CD4-positive, CD25-positive, alpha-beta regulatory T cell (primary cell): ENCODE results near the gene RCOR2. TPM values are rescaled to one million over a fixed set of nuclear protein-coding genes. Genes with fewer than 3 reads are reported as not detected.
A peak's percentile ranks its signal among the peaks of the same experiment; 100 is the strongest.

ENCODE experiments used
- ATAC-seq, 2 donors: fragments of 150-1000 bp; cut with Tn5 transposase; one replicate each; pipeline ENCODE4 v1.10.0; 2021; ENCODE audit warnings: low read depth in 2 of 2, moderate number of reproducible peaks in 2 of 2, moderate library complexity in 1 of 2
- DNase-seq, 3 donors: peaks; one replicate each; pipeline versions ENCODE4 v3.0.0 to v3.0.0-alpha.2; 2012 to 2022; ENCODE audit warnings: mixed read lengths in 1 of 3
- H3K27ac ChIP-seq: one replicate; pipeline ENCODE4 v1.7.0; 2013; ENCODE audit warnings: mild to moderate bottlenecking, low read length; ENCODE audit not compliant: insufficient read depth, poor library complexity, severe bottlenecking
- H3K27me3 ChIP-seq: one replicate; pipeline ENCODE4 v1.7.0; 2013; ENCODE audit warnings: low read length; ENCODE audit not compliant: control insufficient read depth, insufficient read depth
- H3K36me3 ChIP-seq: one replicate; pipeline ENCODE4 v1.7.0; 2013; ENCODE audit warnings: mild to moderate bottlenecking, low read length, moderate library complexity; ENCODE audit not compliant: control insufficient read depth, insufficient read depth
- H3K4me1 ChIP-seq: 2 replicates; pipeline ENCODE4 v1.7.0; 2013; ENCODE audit warnings: mild to moderate bottlenecking, low read length; ENCODE audit not compliant: insufficient read depth, control insufficient read depth, poor library complexity, severe bottlenecking
- H3K4me3 ChIP-seq: one replicate; pipeline ENCODE4 v1.7.0; 2013; ENCODE audit warnings: low read depth, mild to moderate bottlenecking, low read length, moderate library complexity
- H3K9me3 ChIP-seq, 2 experiments: 1 replicate in 1 of 2; 2 replicates in 1 of 2; pipeline ENCODE4 v1.7.0; 2013; ENCODE audit warnings: low read length in 2 of 2, mild to moderate bottlenecking in 1 of 2, moderate library complexity in 1 of 2; ENCODE audit not compliant: control insufficient read depth in 2 of 2
- H3K27ac Mint-ChIP-seq, 3 donors: one replicate each; pipeline ENCODE4 v1.8.0; 2020 to 2022; ENCODE audit warnings: mild to moderate bottlenecking in 3 of 3, mixed read lengths in 3 of 3, moderate library complexity in 2 of 3
- H3K27me3 Mint-ChIP-seq: one replicate; pipeline ENCODE4 v1.8.0; 2022; ENCODE audit warnings: mild to moderate bottlenecking, mixed read lengths
- H3K36me3 Mint-ChIP-seq: one replicate; pipeline ENCODE4 v1.8.0; 2020; ENCODE audit warnings: mixed read lengths
- H3K4me1 Mint-ChIP-seq, 4 donors: one replicate each; pipeline ENCODE4 v1.8.0; 2020 to 2022; ENCODE audit warnings: mixed read lengths in 4 of 4, mild to moderate bottlenecking in 1 of 4
- H3K4me3 Mint-ChIP-seq, 4 donors: one replicate each; pipeline ENCODE4 v1.8.0; 2020 to 2022; ENCODE audit warnings: mild to moderate bottlenecking in 4 of 4, mixed read lengths in 4 of 4, moderate library complexity in 3 of 4
- H3K9me3 Mint-ChIP-seq, 7 donors: one replicate each; pipeline ENCODE4 v1.8.0; 2020 to 2022; ENCODE audit warnings: mixed read lengths in 7 of 7, mild to moderate bottlenecking in 3 of 7, moderate library complexity in 2 of 7
- polyA plus RNA-seq, 4 donors: library from polyadenylated mRNA; unstranded; fragments of 300-500 nt; fragmentation: Illumina TruSeq; gene quantifications; one replicate each; pipeline ENCODE4 v1.2.3, GENCODE V29; 2021
- total RNA-seq: library from RNA; stranded (reverse); gene quantifications from one replicate; pipeline ENCODE4 v1.2.3, GENCODE V29; 2022

The RCOR2 gene
- total and polyA plus RNA-seq, 5 donors from 2014 or later = not detected

GRCh38 chr11:63871962-63872799 lies 44.8 kb downstream of the RCOR2 start:
- H3K27ac ChIP-seq = no peak overlapping the region
- no peak overlapping the region for H3K4me3 ChIP-seq
- no peaks in the 10 kb centered on the region for H3K9me3 ChIP-seq
- peaks cover 13 to 84% (median 57%) of the 10 kb centered on the region in 4 donors for H3K4me1 Mint-ChIP-seq
- no peak overlapping the region for H3K4me3 Mint-ChIP-seq
- DNase-seq (peak in 1 of 3 donors; percentile 46), ATAC-seq (peak; percentile 48 to 57)
- H3K4me1 ChIP-seq = peaks cover 54% of the 10 kb centered on the region
- peaks cover 17% of the 10 kb centered on the region for H3K36me3 ChIP-seq
- peaks cover 10% of the 10 kb centered on the region for H3K36me3 Mint-ChIP-seq
- H3K27ac Mint-ChIP-seq = peak overlapping the region; percentile 20 to 86 (median 31)
- H3K27me3 ChIP-seq = no peaks in the 10 kb centered on the region
- H3K9me3 Mint-ChIP-seq = no peaks in the 10 kb centered on the region
- no peaks in the 10 kb centered on the region for H3K27me3 Mint-ChIP-seq

DNA sequence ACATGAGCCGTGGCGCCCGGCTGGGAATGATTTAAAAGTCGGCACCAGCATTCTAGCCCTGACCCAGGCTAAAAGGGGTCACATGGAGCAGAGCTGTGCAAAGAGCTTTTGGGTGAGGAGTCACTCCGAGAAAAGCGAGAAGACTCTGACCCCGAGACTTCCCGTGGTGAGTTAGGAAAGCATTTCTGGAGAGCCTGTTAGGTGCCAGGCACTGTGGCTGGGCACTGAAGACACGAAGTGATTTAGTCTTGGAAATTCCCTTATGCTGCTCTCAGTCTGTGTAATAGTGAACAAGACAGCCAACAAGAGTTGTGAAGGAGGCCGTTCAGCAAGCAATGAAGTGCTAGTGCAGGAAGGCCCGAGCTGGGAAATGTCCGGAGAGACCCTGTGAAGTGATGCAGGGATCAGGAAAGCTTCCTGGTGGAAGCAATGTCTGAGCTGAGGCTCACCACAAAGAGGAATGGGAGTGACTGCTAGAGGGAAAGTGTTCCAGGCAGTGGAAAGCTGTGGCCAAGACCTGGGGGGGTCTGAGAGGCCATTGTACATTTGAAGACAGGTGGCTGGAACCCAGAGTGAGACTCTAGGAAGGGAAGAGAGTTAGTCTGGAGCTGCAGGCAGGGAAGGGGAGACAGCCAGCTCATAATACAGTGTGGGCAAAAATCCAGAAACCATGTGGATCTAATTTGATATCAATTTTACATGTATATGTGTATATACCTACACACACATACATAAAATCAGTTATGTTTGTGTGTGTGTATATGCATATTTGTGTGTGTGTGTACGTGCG lies 46.4 kb downstream of the RCOR2 start:
- no peak for DNase-seq
- H3K4me1 Mint-ChIP-seq = peaks cover 23 to 91% (median 66%) of the 10 kb centered on the region in 4 donors
- Histone ChIP-seq H3K4me3 (peak overlapping the region; percentile 55), H3K27ac (no peak overlapping the region), H3K36me3 (peaks cover 10% of the 10 kb centered on the region), H3K9me3 (no peaks in the 10 kb centered on the region), H3K27me3 (no peaks in the 10 kb centered on the region), H3K4me1 (peaks cover 67% of the 10 kb centered on the region)
- H3K27ac Mint-ChIP-seq = peak overlapping the region; percentile 88 to 95 (median 92)
- peaks cover 13% of the 10 kb centered on the region for H3K36me3 Mint-ChIP-seq
- H3K4me3 Mint-ChIP-seq = peak overlapping the region in 3 of 4 donors; percentile 28 to 79 (median 66)
- H3K9me3 Mint-ChIP-seq = no peaks in the 10 kb centered on the region
- H3K27me3 Mint-ChIP-seq = no peaks in the 10 kb centered on the region
- no peak for ATAC-seq

DNA sequence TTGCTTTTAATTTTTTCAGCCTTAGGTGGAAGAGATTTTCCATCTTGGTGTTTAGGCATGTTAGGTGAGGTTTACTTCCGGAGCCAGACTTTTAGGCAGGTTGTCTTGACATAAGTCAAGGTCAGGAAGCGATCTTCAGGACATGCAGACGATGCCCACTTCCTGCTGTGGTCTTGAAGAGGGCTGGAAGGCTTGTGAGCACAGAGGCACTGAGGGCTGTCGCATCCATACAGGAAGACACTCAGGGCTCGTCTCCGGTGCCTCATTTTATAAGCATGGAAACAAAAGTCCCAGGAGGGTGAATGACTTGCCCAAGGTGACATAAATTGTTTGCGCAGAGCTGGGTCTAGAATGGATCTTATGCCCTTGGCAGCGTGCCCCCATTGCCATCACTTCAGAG lies 47.3 kb downstream of the RCOR2 start:
- Histone ChIP-seq H3K9me3 (no peaks in the 10 kb centered on the region), H3K4me1 (peaks cover 76% of the 10 kb centered on the region), H3K27ac (peak overlapping the region; percentile 38), H3K36me3 (peaks cover 6% of the 10 kb centered on the region), H3K27me3 (no peaks in the 10 kb centered on the region), H3K4me3 (peak overlapping the region; percentile 55)
- Mint-ChIP-seq H3K4me1 (peaks cover 22 to 94% (median 69%) of the 10 kb centered on the region in 4 donors), H3K27me3 (no peaks in the 10 kb centered on the region), H3K36me3 (peaks cover 13% of the 10 kb centered on the region), H3K4me3 (peak overlapping the region; percentile 51 to 86 (median 82)), H3K9me3 (no peaks in the 10 kb centered on the region), H3K27ac (peak overlapping the region; percentile 88 to 95 (median 92))
- ATAC-seq (peak; percentile 71 to 83), DNase-seq (peak; percentile 8 to 83 (median 46))

- Mint-ChIP-seq H3K27me3 (no peaks in the 10 kb centered on the region), H3K4me1 (peaks cover 22 to 92% (median 64%) of the 10 kb centered on the region in 4 donors), H3K36me3 (peaks cover 13% of the 10 kb centered on the region), H3K9me3 (no peaks in the 10 kb centered on the region), H3K27ac (peak overlapping the region; percentile 88 to 95 (median 92)), H3K4me3 (peak overlapping the region; percentile 51 to 86 (median 82))
- peaks cover 79% of the 10 kb centered on the region for H3K4me1 ChIP-seq
- H3K27ac ChIP-seq = peak overlapping the region; percentile 38
- no peaks in the 10 kb centered on the region for H3K9me3 ChIP-seq
- H3K4me3 ChIP-seq = peak overlapping the region; percentile 55
- no peaks in the 10 kb centered on the region for H3K27me3 ChIP-seq
- no peak for DNase-seq
- ATAC-seq = no peak
- H3K36me3 ChIP-seq = peaks cover 4% of the 10 kb centered on the region
These were observed 47.8 kb downstream of the RCOR2 start for GRCh38 chr11:63869171-63869591.

GRCh38 chr11:63868399-63869064 lies 48.4 kb downstream of the RCOR2 start:
- Mint-ChIP-seq H3K9me3 (no peaks in the 10 kb centered on the region), H3K27ac (peak overlapping the region; percentile 73 to 96 (median 92)), H3K4me3 (peak overlapping the region; percentile 28 to 78 (median 59)), H3K4me1 (peaks cover 22 to 87% (median 60%) of the 10 kb centered on the region in 4 donors), H3K36me3 (peaks cover 13% of the 10 kb centered on the region), H3K27me3 (no peaks in the 10 kb centered on the region)
- Histone ChIP-seq H3K9me3 (no peaks in the 10 kb centered on the region), H3K27ac (peak overlapping the region; percentile 38), H3K4me3 (peak overlapping the region; percentile 47), H3K27me3 (no peaks in the 10 kb centered on the region), H3K36me3 (peaks cover 3% of the 10 kb centered on the region), H3K4me1 (peaks cover 76% of the 10 kb centered on the region)
- ATAC-seq = no peak
- DNase-seq = no peak

- DNase-seq (no peak), ATAC-seq (no peak)
- peaks cover 29 to 88% (median 61%) of the 10 kb centered on the region in 4 donors for H3K4me1 Mint-ChIP-seq
- Histone ChIP-seq H3K9me3 (no peaks in the 10 kb centered on the region), H3K4me3 (no peak overlapping the region), H3K36me3 (peaks cover 4% of the 10 kb centered on the region), H3K27ac (no peak overlapping the region), H3K4me1 (peaks cover 82% of the 10 kb centered on the region), H3K27me3 (no peaks in the 10 kb centered on the region)
- H3K27ac Mint-ChIP-seq = peak overlapping the region; percentile 14 to 92 (median 55)
- H3K4me3 Mint-ChIP-seq = no peak overlapping the region
- peaks cover 18% of the 10 kb centered on the region for H3K36me3 Mint-ChIP-seq
- H3K9me3 Mint-ChIP-seq = no peaks in the 10 kb centered on the region
- H3K27me3 Mint-ChIP-seq = no peaks in the 10 kb centered on the region
These were observed 49.5 kb downstream of the RCOR2 start for GRCh38 chr11:63867511-63867910.

DNA sequence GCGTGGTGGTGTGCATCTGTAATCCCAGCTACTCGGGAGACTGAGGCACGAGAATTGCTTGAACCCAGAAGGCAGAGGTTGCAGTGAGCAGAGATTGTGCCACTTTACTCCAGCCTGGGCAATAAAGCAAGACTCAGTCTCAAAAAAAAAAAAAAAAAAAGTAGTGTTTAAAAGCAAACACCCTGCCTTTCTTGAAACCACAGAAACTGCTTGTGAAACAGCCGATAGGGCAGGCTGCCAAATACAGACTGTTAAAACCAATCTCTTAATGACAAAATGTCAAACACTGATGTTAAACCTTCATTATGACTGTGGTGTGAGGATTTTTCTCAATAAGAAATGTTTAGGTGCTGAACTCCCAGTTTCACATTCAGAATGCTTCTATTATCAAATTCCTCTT lies 50.8 kb downstream of the RCOR2 start:
- no peaks in the 10 kb centered on the region for H3K9me3 ChIP-seq
- peak overlapping the region; percentile 26 to 69 (median 50) for H3K4me3 Mint-ChIP-seq
- H3K36me3 ChIP-seq = peaks cover 12% of the 10 kb centered on the region
- peak overlapping the region; percentile 52 for H3K27ac ChIP-seq
- no peaks in the 10 kb centered on the region for H3K9me3 Mint-ChIP-seq
- H3K36me3 Mint-ChIP-seq = peaks cover 18% of the 10 kb centered on the region
- DNase-seq = peak; percentile 43 to 87 (median 82)
- peak overlapping the region; percentile 60 for H3K4me3 ChIP-seq
- peak; percentile 74 to 75 for ATAC-seq
- H3K27me3 ChIP-seq = no peaks in the 10 kb centered on the region
- H3K27ac Mint-ChIP-seq = peak overlapping the region; percentile 54 to 92 (median 84)
- peaks cover 30 to 84% (median 58%) of the 10 kb centered on the region in 4 donors for H3K4me1 Mint-ChIP-seq
- H3K4me1 ChIP-seq = peaks cover 77% of the 10 kb centered on the region
- H3K27me3 Mint-ChIP-seq = no peaks in the 10 kb centered on the region
